HFF-Myc (cell line): ENCODE results near the gene COQ3.

Experiments used
- DNase-seq: peaks from one replicate; pipeline ENCODE4 v3.0.0-alpha.2; 2011; ENCODE audit warnings: low read depth; ENCODE audit errors: extremely low read depth
- H3K4me3 ChIP-seq: replicated peaks from 2 replicates; pipeline ENCODE4 v1.5.1; 2011; ENCODE audit warnings: low read depth, mild to moderate bottlenecking, control low read depth, low read length
- CTCF ChIP-seq: IDR thresholded peaks from 2 replicates; pipeline ENCODE4 v1.5.1; 2012; ENCODE audit warnings: mild to moderate bottlenecking, low read depth, low read length, control low read depth; ENCODE audit errors: missing control alignments

Gene COQ3

GRCh38 chr6:99334526-99335127 is 59.4 kb downstream of the COQ3 start:
- TF ChIP-seq CTCF = peak; percentile 64
- DNase-seq = peak; percentile 40
- no peak overlapping the region for H3K4me3 ChIP-seq

GRCh38 chr6:99333068-99333467 is 60.9 kb downstream of the COQ3 start:
- DNase-seq = no peak
- TF ChIP-seq CTCF = no peak
- no peak overlapping the region for H3K4me3 ChIP-seq

- H3K4me3 ChIP-seq = no peak overlapping the region
- no peak for TF ChIP-seq CTCF
- DNase-seq = no peak
Measured at GRCh38 chr6:99331531-99331930, 62.5 kb downstream of the COQ3 start.

GRCh38 chr6:99330159-99330558 is 63.8 kb downstream of the COQ3 start:
- DNase-seq = peak; percentile 60

GRCh38 chr6:99324996-99325395 is 69.0 kb downstream of the COQ3 start:
- no peak for TF ChIP-seq CTCF
- no peak for DNase-seq
- no peak overlapping the region for H3K4me3 ChIP-seq

More at GRCh38 chr6:99330159-99330558, 63.8 kb downstream of the COQ3 start:
- TF ChIP-seq CTCF = peak; percentile 81
- H3K4me3 ChIP-seq = no peak overlapping the region
